GM21576 (cell line): Measurements from ENCODE around the gene TPRG1.
"Not testable (repeated sequence)": the region's sequence is repeated elsewhere in the genome, so short reads cannot be mapped to it uniquely, and the experiment has no call there.

Experiments used
- ATAC-seq: cut with Tn5 transposase; IDR thresholded peaks from one replicate; pipeline ENCODE4 v1.9.1; 2021; ENCODE audit warnings: mild to moderate bottlenecking, moderate library complexity; ENCODE audit not compliant: unreplicated experiment

The TPRG1 gene

DNA sequence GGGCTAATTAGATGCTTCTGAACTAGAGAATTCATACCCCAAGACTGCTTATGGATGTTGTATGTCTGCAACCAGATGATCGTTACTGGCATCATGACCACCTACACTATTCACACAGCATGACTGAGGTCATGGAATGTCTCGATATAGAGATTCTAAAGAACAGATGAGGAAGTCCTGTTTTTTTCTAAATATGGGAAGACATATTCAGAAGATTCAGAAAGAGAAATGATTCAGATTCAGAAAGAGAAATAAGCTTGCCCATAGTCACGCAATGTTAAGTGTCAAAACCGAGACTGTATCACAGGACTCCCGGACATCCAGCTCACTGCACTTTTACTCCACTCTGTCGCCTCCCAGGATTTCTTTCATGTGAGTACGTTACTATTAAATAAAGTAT lies 136.2 kb downstream of the TPRG1 start:
- ATAC-seq = no peak

DNA sequence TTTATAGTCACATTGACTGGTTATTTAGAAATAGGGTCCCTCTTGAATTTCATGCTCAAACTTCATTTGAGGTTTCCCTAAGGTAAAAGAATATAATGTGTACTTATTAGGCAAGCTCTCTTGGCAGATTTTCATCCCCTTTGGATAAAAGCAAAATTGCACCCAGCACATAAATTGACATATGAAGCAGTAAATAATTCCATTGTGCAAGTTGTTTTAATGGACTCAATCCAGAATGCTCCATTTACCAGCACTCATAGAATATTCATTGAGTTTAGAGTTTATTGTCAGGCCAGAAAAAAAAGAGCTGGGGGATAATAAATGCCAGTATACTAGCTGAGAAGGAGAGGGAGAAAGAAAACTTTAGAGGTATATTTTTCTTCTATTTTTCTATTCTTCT lies 136.8 kb downstream of the TPRG1 start:
- no peak for ATAC-seq

DNA sequence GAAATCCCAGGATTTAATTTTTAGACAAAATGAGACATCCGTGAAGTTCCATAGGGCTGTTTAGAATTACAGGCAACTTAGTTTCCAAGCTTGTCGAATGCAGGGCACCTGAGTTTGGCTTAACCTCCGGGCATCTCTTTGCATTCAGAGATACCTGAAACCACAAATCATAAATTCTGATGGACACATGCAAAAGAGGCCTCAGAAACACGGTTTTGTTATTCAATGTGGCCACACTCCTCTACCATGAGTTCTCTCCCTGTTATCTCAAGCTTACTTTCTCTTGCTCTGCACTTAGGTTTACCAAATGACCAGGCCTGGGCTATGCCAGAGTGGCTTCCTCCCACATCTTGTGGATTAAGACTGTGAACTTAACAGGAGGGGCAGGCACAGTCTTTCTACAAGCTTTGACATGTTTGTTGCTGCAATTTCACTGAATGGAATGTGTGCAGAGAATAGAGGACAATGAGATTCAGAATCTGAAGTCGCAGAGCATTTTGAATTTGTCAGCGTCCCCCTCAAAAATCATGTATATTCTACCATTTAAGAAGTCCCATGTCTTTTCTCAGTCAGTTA lies 137.7 kb downstream of the TPRG1 start:
- no peak for ATAC-seq

DNA sequence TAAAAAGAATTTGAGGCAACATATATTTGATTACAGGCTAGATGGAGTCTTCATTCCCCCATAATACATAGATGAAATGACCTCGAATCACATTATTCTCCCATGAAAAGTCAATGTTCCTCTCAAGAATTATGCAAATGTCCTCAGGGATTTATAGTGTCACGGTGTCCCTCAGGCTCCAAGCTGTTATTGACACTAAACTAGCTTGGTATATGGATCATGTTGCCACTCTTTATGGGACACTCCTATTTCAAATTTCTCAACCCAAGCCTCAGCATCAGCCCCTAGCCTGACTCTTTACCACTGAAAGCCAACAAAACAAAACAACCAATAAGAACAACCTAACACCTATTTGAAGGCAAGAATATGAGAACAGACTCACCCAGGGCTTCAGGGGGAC lies 139.8 kb downstream of the TPRG1 start:
- no peak for ATAC-seq

DNA sequence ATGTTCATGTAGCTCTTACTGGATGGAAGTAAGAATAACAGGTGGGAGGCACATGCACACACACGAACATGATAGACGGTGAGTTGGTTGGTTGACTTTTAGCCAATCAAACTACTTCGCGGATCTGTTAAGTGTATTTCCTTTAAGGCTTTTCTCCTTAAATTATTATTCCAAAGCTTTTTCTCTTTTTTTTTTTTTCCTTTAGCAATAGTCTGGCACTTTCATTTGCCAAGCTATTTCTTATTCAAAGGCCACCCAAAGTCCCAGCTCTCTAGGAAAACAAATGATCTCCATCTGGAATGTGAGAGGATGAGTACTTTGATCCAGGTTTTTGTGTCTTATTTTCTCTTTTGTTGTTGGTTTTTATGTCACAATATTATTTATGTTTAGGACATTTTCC lies 141.1 kb downstream of the TPRG1 start:
- no peak for ATAC-seq

DNA sequence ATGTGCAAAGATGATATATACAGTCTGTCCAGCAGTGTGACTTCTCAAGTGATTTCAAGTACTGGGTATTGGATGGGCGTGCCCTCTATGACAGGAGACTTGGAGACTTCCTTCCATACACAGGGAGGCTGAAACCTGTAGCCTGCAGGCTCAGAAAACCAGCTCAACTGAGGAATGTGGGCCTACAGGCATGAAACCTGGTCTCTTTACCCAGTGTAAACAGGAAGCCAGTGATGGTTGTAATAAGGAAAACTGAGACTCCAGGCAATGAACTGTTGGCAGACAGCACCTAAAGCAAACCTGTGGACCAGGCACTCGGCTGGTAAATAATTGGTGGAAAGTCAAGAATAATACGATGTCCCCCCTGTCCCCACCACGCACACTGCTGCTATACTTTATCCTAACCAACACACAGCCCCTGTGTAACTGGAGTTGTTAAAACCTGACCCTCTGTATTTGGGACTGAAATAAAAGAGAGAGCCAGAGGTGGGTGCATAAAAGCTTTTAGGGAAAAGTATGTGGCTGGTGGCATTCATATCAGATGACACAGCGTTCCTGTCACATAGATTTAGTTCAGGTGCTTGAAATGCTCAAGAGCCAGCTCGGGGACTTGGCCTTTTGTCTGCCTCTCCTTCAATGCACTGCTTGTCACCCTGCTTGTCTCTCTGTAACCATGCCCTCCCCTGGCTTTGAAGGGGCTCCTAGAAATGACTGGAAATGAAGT lies 144.7 kb downstream of the TPRG1 start:
- ATAC-seq = no peak

DNA sequence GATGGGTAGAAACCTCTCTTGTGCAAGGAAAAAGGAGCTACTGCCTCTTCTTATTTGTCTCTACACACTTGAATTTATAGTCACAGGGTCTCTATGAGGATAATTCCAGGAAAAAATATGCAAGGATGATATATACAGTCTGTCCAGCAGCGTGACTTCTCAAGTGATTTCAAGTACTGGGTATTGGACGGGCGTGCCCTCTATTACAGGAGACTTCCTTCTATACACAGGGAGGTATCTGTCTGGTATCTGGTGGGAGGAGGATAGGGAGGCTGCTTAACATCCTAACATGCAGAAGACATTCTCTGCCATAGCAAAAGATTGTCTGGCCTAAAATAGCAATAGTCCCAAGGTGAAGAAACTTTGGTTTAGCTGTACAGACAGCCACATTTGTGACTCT lies 146.1 kb downstream of the TPRG1 start:
- ATAC-seq = no peak

DNA sequence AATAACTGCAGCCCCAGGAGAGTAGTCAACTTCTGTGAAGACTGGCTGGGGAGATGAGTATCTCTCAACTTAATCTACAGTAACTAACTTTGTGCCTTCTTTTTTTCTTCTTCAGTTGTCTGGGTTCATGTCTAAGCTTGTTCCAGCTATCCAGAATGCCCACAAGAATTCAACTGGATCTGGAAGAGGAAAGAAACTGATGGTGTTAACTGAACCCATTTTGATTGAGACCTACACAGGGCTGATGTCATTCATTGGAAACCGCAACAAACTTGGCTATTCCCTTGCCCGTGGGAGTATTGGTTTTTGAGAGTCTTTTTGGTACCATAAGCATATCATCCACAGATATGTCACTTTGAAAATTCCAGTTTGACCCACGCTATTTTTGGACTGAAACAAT lies 148.7 kb downstream of the TPRG1 start:
- ATAC-seq = no peak

DNA sequence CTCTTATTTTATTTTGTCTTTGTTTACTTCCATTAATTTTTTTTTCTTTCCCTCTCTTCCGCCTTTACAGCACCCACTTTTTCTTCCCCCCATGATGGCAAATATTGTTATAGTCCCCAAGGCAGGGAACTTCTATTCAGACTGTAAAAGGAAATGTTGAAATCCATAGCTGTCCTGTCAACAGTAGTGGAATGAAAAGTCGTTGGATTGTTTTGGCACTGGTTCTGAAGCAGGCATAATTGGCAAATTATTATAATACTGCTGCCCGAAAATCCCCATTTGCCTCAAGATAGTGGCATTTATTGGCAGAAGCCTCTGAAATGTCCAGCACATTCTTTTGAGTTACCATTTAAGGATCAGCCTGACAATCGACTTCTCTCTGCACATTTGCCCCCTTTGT lies 150.6 kb downstream of the TPRG1 start:
- ATAC-seq = no peak

DNA sequence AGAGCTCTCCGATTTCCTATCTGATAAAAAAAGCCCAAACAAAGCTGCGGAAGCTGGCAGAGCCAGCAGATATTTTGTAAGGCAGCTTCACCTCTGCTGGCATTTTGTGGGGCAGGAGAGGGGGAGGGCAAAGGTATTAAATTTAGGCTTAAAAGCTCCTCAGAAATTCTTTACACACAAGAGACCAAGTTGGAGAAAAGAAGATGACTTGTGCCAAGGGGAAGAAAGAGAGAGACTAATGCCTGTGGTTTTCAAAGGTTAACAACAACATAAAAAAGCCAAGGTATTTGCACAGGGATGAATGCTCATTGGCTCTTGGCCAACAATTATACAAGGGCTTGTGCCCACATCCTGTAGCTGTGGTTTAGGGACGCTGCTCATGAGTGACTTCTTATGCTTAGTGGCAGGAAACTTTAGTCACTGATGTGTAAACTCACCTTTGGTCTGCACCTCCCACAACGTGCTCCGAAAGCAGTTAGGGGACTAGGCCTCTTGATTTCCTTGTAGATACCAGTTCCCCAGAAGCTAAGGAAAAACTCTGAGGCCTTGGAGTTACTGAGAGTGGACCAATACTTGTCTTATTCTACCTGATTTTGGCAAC lies 152.9 kb downstream of the TPRG1 start:
- peak; percentile 100 for ATAC-seq

DNA sequence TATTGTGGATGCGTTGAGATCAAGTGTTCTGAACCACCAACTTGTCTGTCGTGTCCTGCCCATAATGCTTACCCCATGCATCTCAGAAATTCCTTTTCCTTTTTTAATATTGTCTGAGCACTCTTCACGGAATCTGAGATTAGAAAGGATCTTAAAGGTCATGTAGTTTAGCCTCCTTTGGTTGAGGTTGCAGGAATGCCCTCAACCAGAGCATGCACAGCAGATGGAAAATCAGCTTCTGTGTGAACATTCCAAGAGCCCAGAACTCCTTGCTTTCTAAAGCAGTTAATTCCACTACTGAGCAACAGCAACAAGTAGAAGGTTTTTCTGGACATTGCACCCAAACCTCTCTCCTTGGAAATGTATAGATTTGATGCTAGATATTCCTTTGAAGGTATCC lies 153.7 kb downstream of the TPRG1 start:
- ATAC-seq = no peak

DNA sequence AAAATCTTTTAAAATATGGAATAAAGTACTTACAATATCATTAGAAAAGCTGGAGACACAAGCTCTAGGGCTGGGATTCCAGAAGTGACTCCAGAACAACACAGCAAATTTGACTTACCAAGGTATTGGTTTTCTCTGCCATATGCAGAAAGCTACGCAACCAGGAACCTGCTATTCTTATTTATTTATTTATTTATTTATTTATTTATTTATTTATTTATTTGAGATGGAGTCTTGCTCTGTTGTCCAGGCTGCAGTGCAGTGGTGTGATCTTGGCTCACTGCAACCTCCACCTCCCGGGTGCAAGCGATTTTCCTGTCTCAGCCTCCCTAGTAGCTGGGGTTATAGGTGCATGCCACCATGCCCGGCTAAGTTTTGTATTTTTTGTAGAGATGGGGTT lies 157.9 kb downstream of the TPRG1 start:
- not testable (repeated sequence) for ATAC-seq

DNA sequence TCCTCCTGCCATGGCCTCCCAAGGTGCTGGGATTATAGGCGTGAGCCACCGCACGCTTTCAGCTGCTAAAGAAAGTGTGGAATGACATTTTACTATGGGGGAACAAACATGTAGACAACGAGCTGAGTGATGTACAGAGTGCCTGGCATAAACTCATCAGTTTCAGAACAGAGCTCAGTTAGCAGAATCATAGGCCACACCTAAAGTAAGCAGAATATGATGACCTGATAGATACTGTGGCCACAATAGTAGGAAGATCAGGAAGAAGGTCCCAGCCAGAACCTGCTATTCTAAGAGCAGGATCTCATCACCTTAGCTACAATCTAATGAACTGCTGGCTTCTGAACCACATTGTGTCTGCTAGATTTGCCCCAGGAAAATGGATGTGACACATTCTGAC lies 158.3 kb downstream of the TPRG1 start:
- no peak for ATAC-seq

DNA sequence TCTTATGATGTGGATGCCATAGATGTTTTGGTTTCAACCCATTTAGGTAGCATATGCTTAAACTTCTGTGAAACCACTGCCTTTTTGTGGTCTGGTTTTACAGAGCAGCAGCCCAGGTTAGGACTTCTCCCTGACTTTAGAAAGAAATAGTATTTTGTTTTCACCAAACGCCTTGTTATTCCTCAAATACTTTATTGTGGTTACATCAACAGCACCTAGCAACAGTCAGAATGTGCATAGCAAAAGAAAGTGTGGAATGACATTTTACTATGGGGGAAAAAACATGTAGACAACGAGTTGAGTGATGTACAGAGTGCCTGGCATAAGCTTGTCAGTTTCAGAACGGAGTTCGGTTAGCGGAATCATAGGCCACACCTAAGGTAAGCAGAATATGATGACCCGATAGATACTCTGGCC lies 159.2 kb downstream of the TPRG1 start:
- no peak for ATAC-seq

DNA sequence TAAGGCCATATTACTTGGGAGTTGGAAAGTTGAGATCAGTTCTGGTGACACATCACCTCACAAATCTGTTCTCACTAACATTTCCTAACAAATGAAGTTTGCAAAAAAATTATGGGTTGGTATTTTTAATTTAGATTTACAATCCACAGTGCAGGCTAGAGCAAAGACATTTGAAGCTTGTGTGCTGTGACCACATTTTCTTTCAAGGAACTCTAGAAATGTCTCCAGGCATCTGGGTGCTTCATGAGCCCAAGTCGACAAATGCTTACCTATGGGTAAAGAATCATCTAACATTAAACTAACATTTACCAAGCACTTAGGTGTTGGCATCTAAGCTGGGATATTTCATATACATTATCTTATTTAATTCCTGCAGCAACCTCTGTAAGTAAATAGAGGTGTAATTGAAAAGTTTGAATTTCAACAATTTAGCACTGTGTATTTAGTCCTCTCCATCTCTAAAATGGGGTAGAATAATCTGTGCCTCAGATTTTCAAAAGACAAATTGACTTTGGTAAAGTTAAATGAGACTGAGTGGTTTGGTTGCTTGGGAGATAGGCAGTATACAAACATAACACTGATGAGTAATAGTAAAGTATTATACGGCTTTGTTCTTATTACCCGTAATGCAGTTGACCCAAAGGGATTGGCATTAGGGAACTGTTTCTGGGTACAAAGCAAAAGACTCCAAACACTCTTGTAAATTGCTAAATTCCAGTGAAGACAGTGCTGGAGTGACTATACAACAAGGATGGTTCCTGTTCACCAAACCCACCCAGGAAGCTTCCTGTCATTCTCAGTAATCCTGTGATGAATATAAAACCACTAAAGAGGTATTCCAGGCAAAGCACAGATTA lies 162.5 kb downstream of the TPRG1 start:
- ATAC-seq = no peak

DNA sequence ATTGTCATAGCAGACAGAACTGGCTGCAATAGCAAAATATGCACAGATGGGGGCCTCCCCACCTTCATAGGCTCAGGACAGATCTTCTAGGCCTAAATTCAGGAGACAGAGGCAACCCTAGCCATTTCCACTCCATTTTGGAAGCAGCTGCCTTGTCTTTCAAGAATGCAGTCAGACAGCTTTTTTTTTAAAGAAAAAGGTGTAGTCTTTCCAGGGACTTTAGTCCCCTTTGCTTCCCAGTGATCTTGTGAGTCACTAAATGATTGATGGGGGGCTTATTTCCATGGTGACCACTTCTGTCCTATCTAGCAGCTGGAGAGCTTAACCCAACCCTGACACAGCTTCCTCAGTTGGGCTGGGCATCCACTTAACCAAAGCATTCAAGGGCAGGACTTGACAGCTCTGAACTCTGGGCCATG lies 165.9 kb downstream of the TPRG1 start:
- no peak for ATAC-seq

DNA sequence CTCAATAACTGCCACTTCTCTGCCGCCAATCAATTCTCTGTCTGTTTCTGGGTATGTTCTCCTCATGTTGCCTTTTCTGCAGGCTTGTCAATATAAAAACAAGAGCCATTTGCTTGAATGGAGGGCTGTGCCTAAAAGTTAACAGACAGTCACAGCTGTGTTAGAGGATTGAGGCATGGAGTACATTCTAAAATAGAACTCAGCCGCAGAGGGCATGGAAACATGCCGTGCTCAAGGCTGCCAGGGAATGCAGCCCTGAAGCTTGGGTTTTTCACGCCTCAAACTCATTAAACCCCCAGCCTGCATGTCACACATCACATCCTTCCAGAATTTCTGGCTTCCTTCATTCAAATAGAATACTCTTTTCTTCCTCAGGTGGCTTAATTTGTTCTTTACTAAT lies 166.6 kb downstream of the TPRG1 start:
- ATAC-seq = no peak

DNA sequence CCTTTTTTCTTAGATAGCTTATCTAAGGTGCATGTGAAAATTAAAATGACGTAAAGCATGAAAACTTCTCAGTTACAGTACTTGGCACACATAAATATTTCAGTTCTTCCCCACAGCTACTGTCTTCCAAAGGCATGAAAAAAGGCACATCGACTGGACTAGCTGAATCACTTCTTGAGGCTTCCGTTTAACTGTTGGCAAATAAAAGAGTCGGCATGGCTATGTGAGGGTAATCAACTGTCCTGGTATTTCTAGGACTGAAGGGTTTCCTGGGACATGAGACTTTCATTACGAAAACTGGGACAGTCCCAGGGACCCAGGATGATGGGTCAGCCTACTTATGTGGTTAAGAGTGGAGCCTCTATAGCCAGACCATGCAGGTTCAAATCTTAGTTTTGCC lies 168.2 kb downstream of the TPRG1 start:
- no peak for ATAC-seq

DNA sequence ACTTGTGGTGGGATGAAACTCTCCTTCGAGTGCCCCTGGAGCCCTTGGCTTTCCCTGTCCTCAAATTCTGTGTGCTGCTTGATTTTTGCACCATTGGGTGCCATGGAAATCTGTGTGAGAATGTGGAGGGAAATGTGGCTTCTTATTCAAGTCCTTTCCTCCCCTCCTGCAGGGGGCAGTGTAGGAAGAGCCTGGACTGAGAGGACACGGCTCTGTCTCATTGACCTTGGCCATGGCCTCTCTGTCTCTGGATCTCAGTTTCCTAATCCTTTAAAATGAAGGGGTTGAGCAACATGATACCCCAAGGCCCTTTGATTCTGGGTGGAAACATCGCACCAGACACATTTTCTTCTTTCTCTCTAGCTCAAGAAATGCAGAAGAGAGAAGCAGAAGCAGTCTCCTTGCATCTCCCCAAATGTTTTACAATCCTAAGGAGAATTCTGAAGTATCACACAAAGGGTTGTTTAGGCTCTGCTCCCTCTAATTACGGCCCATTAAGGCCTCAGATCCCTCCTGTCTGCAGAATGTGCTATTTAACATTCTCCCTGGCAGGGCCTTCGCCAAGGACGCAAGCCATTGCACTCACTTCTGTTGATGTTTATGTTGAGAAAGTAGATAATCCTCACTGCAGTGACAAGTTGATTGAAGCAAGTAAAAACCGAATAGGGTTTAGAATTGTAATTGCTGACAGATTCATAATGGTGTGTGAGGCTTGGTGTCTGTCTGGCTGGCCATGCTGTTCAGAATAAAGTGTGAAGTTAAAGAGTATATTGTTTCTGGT lies 169.1 kb downstream of the TPRG1 start:
- no peak for ATAC-seq

DNA sequence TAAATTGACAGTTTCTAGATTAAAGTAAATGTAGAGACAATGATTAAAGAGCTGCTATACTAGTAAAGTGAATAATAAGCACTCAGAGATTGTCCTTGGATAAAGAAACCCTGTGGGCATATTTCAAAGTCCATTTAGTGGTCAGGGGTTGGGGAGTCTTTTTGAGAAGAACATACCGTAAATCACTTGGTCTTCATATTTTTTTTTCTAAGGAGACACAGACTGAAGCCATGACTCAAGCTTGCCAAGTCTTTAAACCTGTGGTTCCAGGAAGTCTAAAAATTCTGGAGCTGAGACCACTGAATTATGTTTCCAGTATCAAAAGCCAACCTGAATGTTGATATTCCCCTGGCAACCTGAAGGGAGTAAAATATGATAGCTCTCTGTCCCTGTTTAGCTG lies 171.0 kb downstream of the TPRG1 start:
- ATAC-seq = no peak

DNA sequence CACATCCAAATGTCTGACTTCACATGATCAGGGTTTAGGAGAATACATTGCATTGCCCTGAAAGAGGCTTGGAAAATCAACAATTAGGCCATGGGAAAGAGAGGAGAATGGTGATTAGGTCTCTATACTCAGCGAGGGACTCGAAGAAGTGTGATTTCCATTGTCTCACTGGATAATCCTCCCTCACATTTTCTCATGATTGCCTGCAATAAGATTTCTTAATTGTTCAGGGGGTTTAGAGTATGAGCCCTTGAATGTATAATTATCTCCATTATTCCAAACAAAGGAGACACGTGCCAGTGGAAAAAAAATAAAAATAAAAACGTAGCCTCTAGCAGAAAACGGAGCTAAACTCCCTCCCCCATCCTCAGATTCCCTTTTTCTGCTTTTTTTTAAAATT lies 173.2 kb downstream of the TPRG1 start:
- ATAC-seq = no peak
